HG03439 (cell line): ENCODE results near the gene CACNA1D.

Experiments used
- ATAC-seq: cut with Tn5 transposase; IDR thresholded peaks from one replicate; pipeline ENCODE4 v1.9.1; 2021; ENCODE audit warnings: mild to moderate bottlenecking, moderate library complexity; ENCODE audit not compliant: unreplicated experiment

Gene CACNA1D

DNA sequence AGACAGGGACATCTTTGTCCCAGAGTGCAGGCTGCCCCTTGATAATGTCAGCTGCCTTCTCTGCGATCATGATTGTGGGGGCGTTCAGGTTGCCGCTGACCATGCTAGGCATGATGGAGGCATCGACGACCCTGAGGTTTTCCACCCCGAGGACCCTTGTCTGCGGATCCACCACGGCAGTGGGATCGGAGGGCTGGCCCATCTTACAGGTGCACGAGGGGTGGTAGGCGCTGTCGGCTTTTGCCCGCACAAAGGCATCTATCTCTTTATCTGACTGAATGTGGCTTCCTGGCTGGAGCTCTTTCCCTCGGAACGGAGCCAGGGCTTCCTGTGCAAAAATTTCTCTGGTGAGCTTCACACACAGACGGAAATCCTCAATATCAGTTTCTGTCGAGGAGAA, 323.4 kb downstream of the CACNA1D start:
- ATAC-seq: no peak

DNA sequence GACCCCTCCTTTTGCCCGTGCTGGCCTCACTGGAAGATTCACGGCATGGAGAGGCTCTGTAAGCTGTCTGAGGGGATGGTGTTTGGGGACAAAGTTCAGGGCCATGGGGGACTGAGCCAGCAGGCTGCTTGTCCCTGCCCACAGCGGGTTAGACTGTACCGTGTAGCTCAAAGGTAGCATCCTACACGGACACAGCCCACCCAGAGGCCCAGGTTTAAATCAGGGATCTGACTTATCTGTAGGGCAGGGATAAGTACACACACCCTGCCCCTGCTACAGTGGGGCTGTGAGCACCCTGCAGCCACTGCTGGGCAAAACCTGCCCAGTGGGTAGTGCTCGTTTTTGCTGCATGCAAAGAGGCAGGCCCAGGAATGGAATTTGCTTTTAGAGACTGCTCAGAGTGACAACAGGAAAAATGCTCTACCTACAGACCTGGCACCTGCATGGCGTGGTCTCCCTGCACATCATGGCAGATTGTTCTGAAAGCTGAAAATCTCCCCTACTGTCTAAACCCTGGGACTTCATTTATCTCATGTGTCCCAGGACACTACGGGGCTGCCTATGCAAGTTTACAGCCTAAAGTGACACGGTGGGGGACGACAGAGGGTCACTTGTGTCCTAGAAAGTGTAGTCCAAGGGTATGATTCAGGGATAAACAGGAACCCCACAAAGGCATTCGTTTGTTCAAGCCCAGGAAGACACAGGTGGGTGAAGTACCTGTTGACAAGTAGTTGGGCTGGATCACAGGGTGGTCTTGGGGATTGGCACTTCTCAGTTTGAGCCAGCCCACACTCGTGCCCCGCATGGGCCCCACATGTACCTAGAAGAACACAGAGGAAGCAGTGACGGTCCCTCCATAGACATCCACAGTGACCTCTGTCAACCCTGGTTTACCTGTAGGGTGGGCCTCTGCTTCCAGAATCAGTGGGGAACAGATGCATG, 324.1 kb downstream of the CACNA1D start:
- no peak for ATAC-seq

DNA sequence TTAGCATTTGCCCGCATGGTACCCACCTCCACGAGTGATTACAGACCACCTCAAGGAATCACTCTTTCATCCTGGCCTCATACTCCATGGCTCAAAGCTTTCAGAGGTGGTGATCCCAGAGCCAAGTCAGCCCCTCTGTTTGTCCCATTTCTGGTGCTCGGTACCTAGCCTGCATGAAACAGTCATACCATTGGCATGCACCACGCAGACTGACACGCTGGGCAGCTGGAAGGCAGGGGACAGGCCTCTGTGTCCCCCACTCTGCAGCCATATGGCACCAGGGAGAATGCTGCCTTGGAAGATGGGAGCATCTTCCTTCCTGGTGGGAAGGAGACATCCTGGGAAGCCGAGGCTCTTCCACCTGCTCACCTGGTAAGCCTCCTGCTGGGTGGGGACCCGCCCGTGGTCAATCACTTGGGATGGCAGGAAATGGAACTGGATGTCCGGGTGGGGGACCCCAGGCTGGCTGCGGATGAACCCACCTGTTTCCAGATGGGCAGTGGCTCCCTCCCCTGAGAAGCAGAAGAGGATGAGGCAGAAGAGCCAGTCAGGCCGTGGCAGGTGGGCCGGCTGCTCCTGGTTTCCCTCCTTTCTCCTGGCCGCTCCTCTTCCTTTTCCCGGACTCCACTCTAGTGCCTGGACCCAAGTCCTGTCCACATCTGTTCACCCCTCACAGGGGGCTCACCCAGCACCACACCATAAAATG, 324.9 kb downstream of the CACNA1D start:
- ATAC-seq: no peak

DNA sequence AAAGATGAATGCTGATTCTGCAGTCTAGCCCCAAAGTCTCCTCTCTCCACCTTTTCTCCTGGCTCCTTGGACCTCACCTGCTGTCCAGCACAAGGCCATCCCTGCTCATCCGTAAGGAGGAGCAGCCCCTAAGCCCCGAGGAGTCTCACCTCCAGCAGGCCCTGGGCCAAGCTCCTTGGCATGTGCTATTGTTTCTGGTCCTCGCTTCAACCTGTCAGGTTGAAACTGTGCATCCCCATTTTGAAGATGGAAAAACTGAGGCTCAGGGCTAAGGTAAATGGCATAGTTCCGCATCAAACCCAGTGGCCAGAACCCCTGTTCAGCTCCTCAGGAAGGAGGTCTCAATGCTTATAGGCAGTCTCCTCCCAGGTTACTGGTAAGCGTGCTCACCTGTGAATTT, 325.7 kb downstream of the CACNA1D start:
- no peak for ATAC-seq

DNA sequence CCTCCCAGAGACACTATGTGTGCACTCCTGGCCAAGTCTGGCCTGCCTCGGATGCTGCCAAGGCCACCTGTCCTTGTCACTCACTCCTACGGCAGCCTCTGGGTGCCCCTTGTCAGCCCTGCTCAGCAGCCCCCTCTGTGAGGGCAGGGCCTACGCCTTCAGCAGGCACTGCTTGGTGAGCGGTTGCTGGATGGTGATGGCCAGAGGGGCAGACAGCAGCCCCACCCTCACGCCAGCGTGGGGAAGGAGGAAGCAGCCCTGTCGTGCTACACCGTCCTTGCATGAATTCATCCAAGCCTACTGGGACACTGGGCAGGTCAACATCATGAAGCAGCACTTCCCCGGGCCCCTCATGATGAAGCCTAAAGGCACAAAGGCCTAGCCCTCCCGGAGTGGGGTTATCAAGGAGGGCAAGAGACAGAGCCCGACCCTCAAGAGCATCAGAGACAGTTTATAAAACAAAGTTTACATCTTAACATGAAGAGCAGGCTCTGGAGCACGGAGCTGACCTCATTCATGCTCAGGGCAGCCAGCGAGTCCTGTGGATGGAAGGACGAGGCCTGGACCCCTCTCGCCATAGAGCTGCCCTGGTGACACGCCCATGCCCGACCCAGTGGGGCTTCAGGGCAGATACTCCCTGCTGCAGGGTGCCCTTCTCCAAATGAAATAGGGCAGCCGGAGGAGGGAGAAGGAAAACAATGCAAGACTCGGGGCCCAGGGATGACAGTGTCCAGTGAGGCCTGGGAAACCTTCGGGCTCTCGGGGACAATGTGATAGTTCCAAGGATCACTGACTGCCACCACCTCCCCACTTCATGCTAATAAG, 326.6 kb downstream of the CACNA1D start:
- ATAC-seq: no peak

DNA sequence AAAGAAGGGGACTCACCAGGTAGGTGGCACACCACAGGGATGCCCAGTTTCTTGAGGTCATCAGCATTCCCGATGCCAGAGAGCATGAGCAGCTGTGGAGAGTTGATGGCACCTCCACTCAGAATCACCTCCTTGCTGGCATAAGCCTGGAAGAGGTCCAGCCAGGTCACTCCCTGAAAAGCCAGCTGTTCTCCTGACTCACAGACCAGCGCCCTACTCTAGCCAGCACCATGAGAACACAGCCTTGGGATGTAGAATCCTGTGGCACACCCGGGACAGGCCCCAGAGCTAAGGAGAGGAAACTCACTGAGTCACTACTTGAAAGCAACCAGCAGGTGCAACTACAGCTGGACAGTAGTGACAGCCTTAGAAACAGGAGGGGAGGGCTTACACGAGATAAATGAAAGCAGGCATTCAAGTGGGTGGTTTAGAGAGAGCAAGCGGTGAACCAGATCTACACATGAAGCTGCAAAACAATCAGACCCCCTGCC, 327.3 kb downstream of the CACNA1D start:
- ATAC-seq: no peak

DNA sequence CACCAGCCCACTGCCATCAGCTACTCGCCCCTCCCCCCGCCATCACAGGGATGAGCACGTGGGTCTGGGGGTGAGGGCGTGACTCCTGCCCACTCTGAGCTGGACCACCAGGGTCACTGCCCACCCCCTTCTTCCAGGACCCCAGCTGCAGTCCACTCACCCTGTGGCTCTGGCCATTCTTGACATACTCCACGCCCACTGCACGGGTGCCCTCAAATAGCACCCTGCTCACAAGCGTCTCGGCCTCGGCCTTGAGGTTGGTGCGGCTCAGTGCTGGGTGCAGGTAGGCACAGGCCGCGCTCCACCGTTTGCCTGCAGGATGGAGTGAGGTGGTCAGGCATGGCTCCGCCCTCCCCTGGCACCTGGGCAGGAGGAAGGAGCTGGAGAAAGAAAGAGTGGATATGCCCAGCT, 327.9 kb downstream of the CACNA1D start:
- ATAC-seq: no peak

DNA sequence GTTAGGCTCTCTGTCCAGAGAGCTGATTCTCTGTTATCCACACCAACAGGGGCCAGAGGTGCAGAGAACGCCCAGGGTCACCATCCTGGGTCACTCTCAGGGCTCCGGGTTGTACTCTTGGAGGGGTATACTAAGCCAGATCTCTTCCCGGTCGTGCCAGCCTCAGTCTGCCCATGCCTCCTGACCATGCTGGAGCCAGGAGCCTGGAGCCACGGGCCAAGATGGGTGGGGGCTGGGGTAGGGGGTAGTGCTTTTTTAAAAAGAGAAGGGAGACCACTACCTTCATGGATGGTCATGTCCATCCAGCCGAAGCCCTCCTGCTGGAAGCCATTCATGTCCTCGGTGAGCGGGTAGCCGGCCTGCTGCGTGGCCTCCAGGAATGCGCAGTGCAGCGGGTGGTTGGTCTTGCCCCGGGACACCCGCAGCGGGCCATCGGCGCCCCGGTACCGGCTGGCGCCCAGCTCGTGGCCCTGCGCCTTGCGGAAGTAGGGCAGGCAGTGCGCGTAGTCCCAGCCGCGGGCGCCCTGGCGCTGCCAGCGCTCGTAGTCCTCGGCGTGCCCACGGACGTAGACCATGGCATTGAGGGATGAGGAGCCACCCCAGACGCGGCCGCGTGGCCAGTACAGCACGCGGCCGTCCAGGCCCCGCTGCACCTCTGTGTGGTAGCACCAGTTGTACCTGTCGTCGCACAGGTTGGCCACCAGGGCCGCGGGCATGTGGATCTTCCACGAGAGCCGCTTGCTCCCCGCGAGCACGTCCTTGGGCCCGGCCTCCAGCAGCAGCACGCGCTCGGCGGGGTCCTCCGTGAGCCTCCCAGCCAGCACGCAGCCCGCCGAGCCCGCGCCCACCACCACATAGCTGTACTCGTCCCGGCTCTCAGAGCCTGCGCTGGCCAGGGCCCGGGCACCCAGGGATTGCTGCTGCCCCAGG, 328.9 kb downstream of the CACNA1D start:
- no peak for ATAC-seq

DNA sequence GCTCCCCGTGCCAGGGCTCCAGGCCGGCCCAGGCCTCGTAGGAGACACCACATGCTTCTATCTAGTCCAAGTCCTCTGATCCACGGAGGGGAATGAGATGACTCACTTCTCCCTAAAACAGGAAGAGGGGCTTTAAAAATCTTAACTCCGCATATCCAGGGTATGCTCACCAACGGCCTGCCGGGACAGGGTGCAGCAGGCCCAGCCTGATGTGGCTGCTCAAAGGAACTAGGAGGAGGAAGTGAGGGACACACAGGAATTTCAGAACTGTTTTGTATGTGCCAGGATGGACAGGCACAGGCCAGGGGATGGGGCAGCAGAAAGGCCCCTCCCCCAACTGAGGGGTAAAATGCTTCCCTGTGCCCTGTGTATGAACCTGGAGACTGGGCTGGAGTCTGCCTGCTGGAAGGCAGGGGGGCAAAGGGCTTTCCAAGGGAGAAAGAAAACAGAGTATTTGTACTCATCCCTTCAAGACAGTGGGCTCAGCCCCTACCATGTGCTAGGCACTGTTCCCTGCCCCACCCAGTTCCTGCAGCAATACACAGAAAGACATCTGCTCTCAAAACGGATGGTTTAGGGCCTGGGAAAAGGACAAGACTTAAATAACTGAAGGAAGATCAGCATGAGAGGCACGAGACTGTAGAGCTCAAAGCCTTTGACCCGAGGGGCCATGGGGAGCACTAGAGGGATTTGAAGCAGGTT, 329.7 kb downstream of the CACNA1D start:
- no peak for ATAC-seq

DNA sequence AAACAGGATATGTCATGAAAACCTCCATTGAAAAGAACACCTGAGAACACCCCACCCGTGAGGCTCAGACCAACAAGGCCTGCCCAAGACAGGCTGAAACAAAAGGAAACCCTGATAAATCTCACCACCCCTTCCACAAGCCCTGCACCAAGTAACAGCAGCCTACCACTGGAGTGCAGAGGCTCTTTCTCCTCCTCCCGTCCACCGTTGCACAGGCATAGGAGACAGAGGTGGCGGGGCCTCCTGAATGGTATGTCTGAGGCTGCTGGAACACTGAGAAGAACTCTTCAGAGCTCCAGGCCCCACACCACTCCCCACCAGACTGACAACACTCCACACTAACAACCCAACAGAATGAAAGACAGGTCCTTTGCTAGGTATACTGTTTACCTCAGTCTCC, 330.4 kb downstream of the CACNA1D start:
- ATAC-seq: no peak

DNA sequence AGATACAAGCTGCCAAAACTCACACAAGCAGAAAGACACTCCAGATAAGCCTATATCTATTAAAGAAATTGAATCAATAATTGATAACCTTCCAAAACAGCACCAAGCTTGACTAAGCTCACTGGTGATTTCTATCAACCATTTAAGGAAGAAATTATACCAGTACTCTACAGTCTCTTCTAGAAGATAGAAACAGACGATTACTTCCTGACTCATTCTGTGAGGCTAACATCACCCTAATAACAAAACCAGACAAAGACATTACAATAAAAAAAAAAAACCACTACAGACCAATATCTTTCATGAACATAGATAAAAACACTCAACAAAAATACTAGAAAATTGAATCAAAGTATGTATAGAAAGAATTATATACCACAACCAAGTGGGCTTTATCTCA, 331.6 kb downstream of the CACNA1D start:
- no peak for ATAC-seq

DNA sequence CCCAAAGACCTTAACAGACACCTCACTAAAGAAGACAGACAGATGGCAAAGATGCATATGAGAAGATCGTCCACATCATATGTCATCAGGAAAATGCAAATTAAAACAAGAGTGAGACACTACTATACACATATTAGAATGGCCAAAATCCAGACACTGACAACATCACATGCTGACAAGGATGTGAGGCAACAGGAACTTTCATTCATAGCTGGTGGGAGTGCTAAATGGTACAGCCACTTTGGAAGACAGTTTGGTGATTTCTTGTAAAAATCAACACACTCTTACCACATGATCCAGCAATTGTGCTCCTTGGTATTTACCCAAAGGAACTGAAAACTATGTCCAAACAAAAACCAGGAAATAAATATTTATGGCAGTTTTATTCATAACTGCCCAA, 334.2 kb downstream of the CACNA1D start:
- ATAC-seq: no peak

DNA sequence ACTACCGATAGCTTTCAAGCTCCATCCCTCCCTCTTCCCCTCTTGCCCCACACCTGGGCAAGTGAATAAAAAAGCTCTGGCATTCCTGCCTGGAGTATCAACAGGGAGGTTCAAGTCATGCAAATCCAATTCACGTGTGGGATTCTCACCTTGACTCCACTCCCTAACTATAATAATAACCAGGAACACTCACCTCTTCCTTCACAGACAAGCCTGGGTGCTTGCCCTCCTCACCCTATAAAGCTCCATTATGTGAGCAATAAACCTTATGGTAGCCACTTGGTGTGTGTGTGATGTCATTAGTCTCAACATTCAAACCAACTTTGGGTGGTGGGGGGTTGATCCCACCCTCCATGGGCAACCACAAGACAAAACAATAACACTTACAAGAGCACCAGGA, 335.2 kb downstream of the CACNA1D start:
- no peak for ATAC-seq

DNA sequence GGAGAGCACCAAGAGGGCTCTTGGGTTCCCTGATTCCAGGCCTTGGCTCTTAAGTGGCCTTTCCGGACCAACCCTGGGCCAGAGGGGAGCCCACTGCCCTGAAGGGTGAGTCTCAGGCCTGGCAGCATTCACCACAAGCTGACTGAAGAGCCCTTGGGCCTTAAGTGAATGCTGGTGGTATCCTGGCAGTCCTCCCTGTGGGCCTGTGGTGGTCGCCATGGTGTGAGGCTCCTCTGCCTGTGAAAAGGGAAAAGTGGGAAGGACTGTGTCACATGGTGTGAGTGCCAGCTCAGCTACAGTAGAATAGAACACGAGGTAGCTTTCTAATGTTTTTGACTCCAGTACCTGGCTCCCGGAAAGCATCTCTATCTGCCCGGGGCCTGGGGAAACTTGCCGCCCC, 336.5 kb downstream of the CACNA1D start:
- ATAC-seq: no peak

DNA sequence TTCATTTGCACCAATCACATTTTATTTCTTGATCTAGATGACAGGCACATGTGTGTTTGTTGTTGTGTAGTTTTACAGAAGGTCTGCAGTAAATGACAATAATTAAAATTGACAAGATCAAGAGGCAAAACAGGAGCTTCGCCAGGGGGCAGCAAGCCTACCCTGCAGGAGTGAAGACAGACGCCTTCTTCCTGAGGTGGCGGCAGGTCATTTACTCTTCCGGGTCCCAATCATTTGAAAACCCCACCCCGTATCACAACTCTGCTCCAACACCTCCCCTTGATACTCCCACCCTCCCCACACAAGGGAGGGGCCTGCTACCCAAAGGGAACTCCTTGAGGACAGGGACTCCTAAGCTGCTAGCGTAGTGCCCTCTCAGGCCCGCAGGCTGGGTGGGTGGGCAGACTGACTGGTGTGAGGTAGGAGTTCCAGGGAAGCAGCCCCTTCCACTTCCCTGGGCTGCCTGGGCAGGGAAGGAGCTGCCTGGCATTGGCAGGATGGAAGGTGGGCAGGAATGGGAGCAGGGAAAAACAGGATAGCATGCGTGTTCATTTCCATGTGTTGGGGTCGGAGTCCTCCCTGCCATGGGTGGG, 338.7 kb downstream of the CACNA1D start:
- no peak for ATAC-seq

DNA sequence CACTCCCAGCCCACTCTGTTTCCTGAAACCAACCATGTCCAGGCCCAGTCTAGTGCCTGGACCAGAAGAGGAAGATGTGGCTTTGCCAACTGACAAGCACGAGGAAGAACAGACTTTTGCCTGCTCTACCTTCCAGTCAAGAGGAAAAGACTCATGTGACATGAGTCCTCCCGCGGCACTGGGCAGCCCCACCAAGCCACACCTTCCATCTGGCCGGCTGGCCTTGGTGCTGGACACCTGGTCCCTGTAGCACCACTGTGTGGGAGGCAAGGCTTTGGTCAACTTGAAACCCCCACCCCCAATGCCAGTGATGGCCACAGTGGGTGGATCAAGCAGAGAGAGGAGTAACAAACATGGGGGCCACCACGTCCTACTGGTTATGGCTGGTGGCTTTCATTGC, 339.3 kb downstream of the CACNA1D start:
- ATAC-seq: no peak

DNA sequence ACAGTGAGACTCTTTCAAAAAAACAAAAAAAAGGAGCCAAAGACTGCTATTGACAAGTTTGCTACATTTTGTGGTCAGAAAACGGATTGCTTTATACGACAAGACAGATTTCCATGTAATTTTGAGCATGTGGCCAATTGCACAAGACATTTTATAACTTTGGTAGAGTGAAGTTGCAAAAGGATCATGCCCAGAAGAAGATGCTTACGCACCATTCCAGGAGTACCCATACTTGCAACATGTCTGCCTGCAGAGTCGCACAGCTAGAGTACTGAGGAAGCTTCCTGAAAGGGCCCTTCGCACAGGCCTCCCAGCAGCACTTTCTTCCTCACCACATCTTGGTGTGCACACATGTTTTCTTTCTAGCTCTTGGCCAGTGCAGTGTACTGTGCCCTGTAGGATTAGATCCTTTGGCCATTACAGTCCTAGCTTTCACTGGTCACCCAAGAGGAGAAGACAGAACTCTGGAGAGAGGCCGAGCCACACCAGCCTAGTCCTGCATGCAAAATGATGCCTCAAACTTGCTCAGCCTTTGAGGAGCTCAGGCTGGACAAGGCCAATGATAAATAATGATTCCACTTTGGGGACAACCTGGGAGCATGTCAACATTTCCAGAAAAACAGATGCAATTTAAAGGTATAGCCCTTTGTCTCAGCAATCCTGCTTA, 340.2 kb downstream of the CACNA1D start:
- ATAC-seq: no peak

DNA sequence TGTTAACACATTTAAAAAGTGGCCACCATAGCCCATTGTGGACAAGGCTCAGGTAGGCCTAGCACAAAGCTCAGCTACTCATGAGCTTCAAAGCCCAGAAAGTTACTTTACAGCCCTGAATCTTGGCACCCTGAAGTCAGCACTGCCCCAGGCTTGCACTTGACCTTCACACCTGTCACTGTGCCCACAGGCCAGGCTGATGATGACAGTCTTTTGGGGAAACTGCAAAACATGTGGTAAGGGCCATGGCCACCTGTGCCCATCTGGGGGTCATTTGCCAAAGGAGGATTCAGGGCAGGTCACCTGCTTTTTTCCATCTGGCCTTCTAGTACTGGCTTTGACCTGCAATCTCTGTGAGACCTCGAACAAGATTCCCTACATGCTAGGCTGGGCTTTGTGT, 340.8 kb downstream of the CACNA1D start:
- no peak for ATAC-seq
